GM12874 (cell line): ENCODE data around the gene FGF11.

Experiments used
- CTCF ChIP-seq: IDR thresholded peaks from 2 replicates; pipeline ENCODE4 v1.5.1; 2011; ENCODE audit warnings: low read depth, mild to moderate bottlenecking, control low read depth, low read length, moderate library complexity; ENCODE audit not compliant: insufficient read depth

Gene FGF11

GRCh38 chr17:7427549-7427948 lies 11.8 kb upstream of the FGF11 start:
- no peak for TF ChIP-seq CTCF

GRCh38 chr17:7428557-7428956 lies 10.8 kb upstream of the FGF11 start, which contains the start of gene SPEM3:
TSS of gene SPEM3 (plus strand) at chr17:7428857. CDS start at chr17:7428903, 46 bp downstream.
- TF ChIP-seq CTCF = no peak

- TF ChIP-seq CTCF = no peak
These were observed 9.6 kb upstream of the FGF11 start for GRCh38 chr17:7429722-7430121.

GRCh38 chr17:7431231-7431630 lies 8.1 kb upstream of the FGF11 start:
- TF ChIP-seq CTCF = no peak

GRCh38 chr17:7432296-7432695 lies 7.0 kb upstream of the FGF11 start:
- TF ChIP-seq CTCF = no peak

GRCh38 chr17:7435676-7436555 lies 3.4 kb upstream of the FGF11 start:
- TF ChIP-seq CTCF = peak; percentile 49

GRCh38 chr17:7436556-7437368 lies 2.5 kb upstream of the FGF11 start:
- peak; percentile 90 for TF ChIP-seq CTCF
